GM21360 (cell line): ENCODE measurements around the gene BFSP2.

Experiments
- ATAC-seq: cut with Tn5 transposase; IDR thresholded peaks from one replicate; pipeline ENCODE4 v1.9.1; 2021; ENCODE audit warnings: mild to moderate bottlenecking, moderate library complexity; ENCODE audit not compliant: unreplicated experiment

The BFSP2 gene

GRCh38 chr3:133400006-133400515, at the start of gene BFSP2:
BFSP2 (plus strand) TSS chr3:133400056; CDS start chr3:133400084, 28 bp downstream.
- no peak for ATAC-seq

- ATAC-seq, result no peak
Measured at GRCh38 chr3:133354721-133355120, 45.1 kb upstream of the BFSP2 start.

GRCh38 chr3:133360476-133360875, 39.4 kb upstream of the BFSP2 start:
- ATAC-seq, result no peak

GRCh38 chr3:133361011-133361410, 38.8 kb upstream of the BFSP2 start:
- ATAC-seq, result no peak

GRCh38 chr3:133361435-133361834, 38.4 kb upstream of the BFSP2 start:
- no peak for ATAC-seq

GRCh38 chr3:133362539-133362938, 37.3 kb upstream of the BFSP2 start:
- ATAC-seq, result no peak

GRCh38 chr3:133364704-133365103, 35.2 kb upstream of the BFSP2 start:
- ATAC-seq, result no peak

- no peak for ATAC-seq
Measured at GRCh38 chr3:133366921-133367320, 32.9 kb upstream of the BFSP2 start.

- ATAC-seq, result no peak
Measured at GRCh38 chr3:133367403-133367802, 32.5 kb upstream of the BFSP2 start.

- ATAC-seq, result no peak
Measured at GRCh38 chr3:133367956-133368355, 31.9 kb upstream of the BFSP2 start.

GRCh38 chr3:133368371-133369067, 31.3 kb upstream of the BFSP2 start:
- no peak for ATAC-seq

- no peak for ATAC-seq
Measured at GRCh38 chr3:133369068-133369440, 30.8 kb upstream of the BFSP2 start.

- no peak for ATAC-seq
Measured at GRCh38 chr3:133371181-133371580, 28.7 kb upstream of the BFSP2 start.

- no peak for ATAC-seq
Measured at GRCh38 chr3:133371676-133372075, 28.2 kb upstream of the BFSP2 start.

GRCh38 chr3:133374708-133375402, 25.0 kb upstream of the BFSP2 start:
- no peak for ATAC-seq

- no peak for ATAC-seq
Measured at GRCh38 chr3:133375403-133375745, 24.5 kb upstream of the BFSP2 start.

- ATAC-seq, result no peak
Measured at GRCh38 chr3:133376810-133377209, 23.0 kb upstream of the BFSP2 start.

GRCh38 chr3:133377396-133377795, 22.5 kb upstream of the BFSP2 start:
- ATAC-seq, result no peak

- ATAC-seq, result no peak
Measured at GRCh38 chr3:133379926-133380325, 19.9 kb upstream of the BFSP2 start.

GRCh38 chr3:133380481-133381225, 19.2 kb upstream of the BFSP2 start:
- ATAC-seq, result no peak

GRCh38 chr3:133381346-133382109, 18.3 kb upstream of the BFSP2 start:
- no peak for ATAC-seq
